Measurements from ENCODE around the gene HOXC11.

DNA sequence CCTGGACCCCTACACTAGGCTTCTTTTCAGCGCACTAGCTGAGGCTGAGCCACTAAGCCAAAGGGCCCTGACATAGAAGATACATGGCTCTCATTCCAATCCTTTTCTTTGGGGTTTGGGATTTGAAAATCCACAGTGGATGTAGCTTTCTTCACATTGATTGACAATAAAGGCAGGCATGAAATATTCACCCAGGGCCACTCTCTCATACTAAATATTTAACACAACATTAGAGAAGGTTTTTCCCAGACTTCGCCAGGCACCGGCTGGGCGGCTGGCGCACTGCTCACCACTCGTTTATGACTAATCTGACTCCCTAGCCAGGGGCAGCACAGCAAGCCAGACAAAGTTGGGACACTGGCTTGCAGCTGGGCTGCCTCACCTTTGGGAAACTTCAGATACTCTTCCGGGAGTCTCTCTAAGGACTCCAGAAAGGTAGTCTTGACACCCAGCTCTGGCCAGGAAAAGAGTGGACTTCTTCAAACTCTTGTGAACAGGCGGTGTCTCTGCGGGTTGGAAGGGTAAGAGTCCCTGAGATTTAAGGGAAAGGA lies 699 bp upstream of the HOXC11 start:
- no peak for TF ChIP-seq ZNF331 (CRISPR knock-in tag; IDR thresholded peaks at IDR 0.05; ENCODE audit: low read depth)
- TF ChIP-seq, protein P1, sequence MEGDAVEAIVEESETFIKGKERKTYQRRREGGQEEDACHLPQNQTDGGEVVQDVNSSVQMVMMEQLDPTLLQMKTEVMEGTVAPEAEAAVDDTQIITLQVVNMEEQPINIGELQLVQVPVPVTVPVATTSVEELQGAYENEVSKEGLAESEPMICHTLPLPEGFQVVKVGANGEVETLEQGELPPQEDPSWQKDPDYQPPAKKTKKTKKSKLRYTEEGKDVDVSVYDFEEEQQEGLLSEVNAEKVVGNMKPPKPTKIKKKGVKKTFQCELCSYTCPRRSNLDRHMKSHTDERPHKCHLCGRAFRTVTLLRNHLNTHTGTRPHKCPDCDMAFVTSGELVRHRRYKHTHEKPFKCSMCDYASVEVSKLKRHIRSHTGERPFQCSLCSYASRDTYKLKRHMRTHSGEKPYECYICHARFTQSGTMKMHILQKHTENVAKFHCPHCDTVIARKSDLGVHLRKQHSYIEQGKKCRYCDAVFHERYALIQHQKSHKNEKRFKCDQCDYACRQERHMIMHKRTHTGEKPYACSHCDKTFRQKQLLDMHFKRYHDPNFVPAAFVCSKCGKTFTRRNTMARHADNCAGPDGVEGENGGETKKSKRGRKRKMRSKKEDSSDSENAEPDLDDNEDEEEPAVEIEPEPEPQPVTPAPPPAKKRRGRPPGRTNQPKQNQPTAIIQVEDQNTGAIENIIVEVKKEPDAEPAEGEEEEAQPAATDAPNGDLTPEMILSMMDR (conservative IDR thresholded peaks at IDR 0.05; ENCODE audit: low read depth in 2 of 2): no peak
- no peak for TF ChIP-seq JUNB (IDR thresholded peaks at IDR 0.05; ENCODE audit: unreplicated experiment)

Measured in GM23338 (cell line).